ENCODE results near the gene DIP2C. TPM values are rescaled to one million over a fixed set of nuclear protein-coding genes. Genes with fewer than 3 reads are reported as not detected.
"Not testable (repeated sequence)": the region's sequence is repeated elsewhere in the genome, so short reads cannot be mapped to it uniquely, and the experiment has no call there.

The DIP2C gene
- total and polyA plus RNA-seq, 2 donors (not counting 1 experiment from before 2014, with no cell fraction given): 1.3 to 1.9 TPM

DNA sequence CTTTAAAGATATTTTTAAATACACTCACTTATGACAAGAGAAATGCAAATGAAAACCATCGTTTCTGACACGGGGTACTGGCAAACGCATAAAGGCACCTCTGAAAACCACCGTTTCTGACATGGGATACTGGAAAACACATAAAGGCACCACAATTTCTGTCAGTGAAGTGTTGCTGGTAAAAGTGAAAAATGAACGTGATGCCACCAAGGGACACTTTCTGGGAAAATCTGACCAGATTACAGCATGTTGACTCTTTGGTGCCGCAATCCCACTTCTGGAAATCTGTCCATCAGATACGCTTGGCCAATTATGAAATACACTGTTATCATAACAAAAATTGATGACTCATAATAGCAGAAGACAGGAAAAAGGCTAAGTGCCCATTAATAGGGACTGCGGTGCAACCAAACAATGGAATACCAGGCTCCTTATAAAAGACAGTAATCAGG lies 422.5 kb downstream of the DIP2C start:
- Histone ChIP-seq H3K4me1 (ENCODE audit: control insufficient read depth in 2 of 2, insufficient read depth in 2 of 2, low read length in 2 of 2) (no peaks in the 10 kb centered on the region), H3K36me3 (replicated peaks in 1 of 2; ENCODE audit: control extremely low read depth in 1 of 2, control insufficient read depth in 1 of 2, extremely low read depth in 1 of 2, insufficient read depth in 2 of 2, low read length in 1 of 2) (no peaks in the 10 kb centered on the region), H3K4me2 (replicated peaks; ENCODE audit: low read depth, low read length, poor library complexity, severe bottlenecking) (no peak overlapping the region), H4K20me1 (ENCODE audit: control insufficient read depth, insufficient read depth, low read length, poor library complexity, severe bottlenecking) (no peaks in the 10 kb centered on the region), H2AFZ (ENCODE audit: insufficient read depth, low read depth, low read length, poor library complexity, severe bottlenecking) (no peak overlapping the region), H3K27ac (ENCODE audit: low read length in 2 of 2) (no peak overlapping the region), H3K79me2 (ENCODE audit: control insufficient read depth, insufficient read depth, low read length) (no peaks in the 10 kb centered on the region), H3K9me3 (ENCODE audit: control extremely low read depth in 1 of 3, control insufficient read depth in 2 of 3, insufficient read depth in 1 of 3, low read length in 2 of 3) (no peaks in the 10 kb centered on the region), H3K9ac (ENCODE audit: low read length) (no peak overlapping the region), H3K27me3 (replicated peaks in 1 of 4; ENCODE audit: control extremely low read depth in 1 of 4, control insufficient read depth in 3 of 4, insufficient read depth in 4 of 4, low read length in 3 of 4) (no peaks in the 10 kb centered on the region), H3K4me3 (ENCODE audit: control extremely low read depth in 1 of 5, extremely low read depth in 1 of 5, insufficient read depth in 1 of 5, low read depth in 2 of 5, low read length in 4 of 5) (no peak overlapping the region)
- no peak overlapping the region for H3K4me3 Mint-ChIP-seq
- TF ChIP-seq, protein P1, sequence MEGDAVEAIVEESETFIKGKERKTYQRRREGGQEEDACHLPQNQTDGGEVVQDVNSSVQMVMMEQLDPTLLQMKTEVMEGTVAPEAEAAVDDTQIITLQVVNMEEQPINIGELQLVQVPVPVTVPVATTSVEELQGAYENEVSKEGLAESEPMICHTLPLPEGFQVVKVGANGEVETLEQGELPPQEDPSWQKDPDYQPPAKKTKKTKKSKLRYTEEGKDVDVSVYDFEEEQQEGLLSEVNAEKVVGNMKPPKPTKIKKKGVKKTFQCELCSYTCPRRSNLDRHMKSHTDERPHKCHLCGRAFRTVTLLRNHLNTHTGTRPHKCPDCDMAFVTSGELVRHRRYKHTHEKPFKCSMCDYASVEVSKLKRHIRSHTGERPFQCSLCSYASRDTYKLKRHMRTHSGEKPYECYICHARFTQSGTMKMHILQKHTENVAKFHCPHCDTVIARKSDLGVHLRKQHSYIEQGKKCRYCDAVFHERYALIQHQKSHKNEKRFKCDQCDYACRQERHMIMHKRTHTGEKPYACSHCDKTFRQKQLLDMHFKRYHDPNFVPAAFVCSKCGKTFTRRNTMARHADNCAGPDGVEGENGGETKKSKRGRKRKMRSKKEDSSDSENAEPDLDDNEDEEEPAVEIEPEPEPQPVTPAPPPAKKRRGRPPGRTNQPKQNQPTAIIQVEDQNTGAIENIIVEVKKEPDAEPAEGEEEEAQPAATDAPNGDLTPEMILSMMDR (IDR thresholded peaks at IDR 0.05): no peak
- no peak for TF ChIP-seq EZH2 (IDR thresholded peaks at IDR 0.05; ENCODE audit: borderline replicate concordance, insufficient read depth, low read depth, low read length, poor library complexity, severe bottlenecking)
- no peak overlapping the region for H3K27ac Mint-ChIP-seq
- CTCF ChIA-PET: no interaction called here
- peaks cover 4% of the 10 kb centered on the region for H3K27me3 Mint-ChIP-seq
- intact Hi-C loops (cut with micrococcal nuclease): no loop called here
- ATAC-seq (ENCODE audit: low read depth): no peak
- 68% methylated on average over 6 of the region's 8 CpGs for WGBS (ENCODE audit: insufficient coverage)
- no peaks in the 10 kb centered on the region for H3K9me3 Mint-ChIP-seq (ENCODE audit: insufficient read depth)
- POLR2A ChIA-PET: no interaction called here
- H3K4me1 Mint-ChIP-seq: peaks cover 7% of the 10 kb centered on the region
- DNase-seq: no peak

DNA sequence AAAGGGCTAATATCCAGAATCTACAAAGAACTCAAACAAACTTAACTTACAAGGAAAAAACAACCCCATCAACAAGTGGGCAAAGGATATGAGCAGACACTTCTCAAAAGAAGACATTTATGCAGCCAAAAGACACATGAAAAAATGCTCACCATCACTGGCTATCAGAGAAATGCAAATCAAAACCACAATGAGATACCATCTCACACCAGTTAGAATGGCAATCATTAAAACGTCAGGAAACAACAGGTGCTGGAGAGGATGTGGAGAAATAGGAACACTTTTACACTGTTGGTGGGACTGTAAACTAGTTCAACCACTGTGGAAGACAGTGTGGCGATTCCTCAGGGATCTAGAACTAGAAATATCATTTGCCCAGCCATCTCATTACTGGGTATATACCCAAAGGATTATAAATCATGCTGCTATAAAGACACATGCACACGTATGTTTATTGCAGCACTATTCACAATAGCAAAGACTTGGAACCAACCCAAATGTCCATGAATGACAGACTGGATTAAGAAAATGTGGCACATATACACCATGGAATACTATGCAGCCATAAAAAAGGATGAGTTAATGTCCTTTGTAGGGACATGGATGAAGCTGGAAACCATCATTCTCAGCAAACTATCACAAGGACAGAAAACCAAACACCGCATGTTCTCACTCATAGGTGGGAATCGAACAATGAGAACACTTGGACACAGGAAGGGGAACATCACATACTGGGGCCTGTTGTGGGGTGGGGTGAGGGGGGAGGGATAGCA lies 423.5 kb downstream of the DIP2C start:
- H3K9me3 Mint-ChIP-seq (ENCODE audit: insufficient read depth); H3K9me3 ChIP-seq (ENCODE audit: control extremely low read depth in 1 of 3, control insufficient read depth in 2 of 3, insufficient read depth in 1 of 3, low read length in 2 of 3); H2AFZ ChIP-seq (ENCODE audit: insufficient read depth, low read depth, low read length, poor library complexity, severe bottlenecking); ATAC-seq (ENCODE audit: low read depth); H3K27me3 Mint-ChIP-seq; H3K79me2 ChIP-seq (ENCODE audit: control insufficient read depth, insufficient read depth, low read length); H3K4me1 ChIP-seq (ENCODE audit: control insufficient read depth in 2 of 2, insufficient read depth in 2 of 2, low read length in 2 of 2); H3K27ac Mint-ChIP-seq; H3K9ac ChIP-seq (ENCODE audit: low read length); POLR2A ChIA-PET; H3K4me3 ChIP-seq (ENCODE audit: control extremely low read depth in 1 of 5, extremely low read depth in 1 of 5, insufficient read depth in 1 of 5, low read depth in 2 of 5, low read length in 4 of 5); H3K36me3 ChIP-seq (replicated peaks in 1 of 2; ENCODE audit: control extremely low read depth in 1 of 2, control insufficient read depth in 1 of 2, extremely low read depth in 1 of 2, insufficient read depth in 2 of 2, low read length in 1 of 2); H3K27ac ChIP-seq (ENCODE audit: low read length in 2 of 2); H4K20me1 ChIP-seq (ENCODE audit: control insufficient read depth, insufficient read depth, low read length, poor library complexity, severe bottlenecking); DNase-seq; intact Hi-C loops (cut with micrococcal nuclease); H3K4me2 ChIP-seq (replicated peaks; ENCODE audit: low read depth, low read length, poor library complexity, severe bottlenecking); H3K4me3 Mint-ChIP-seq; H3K27me3 ChIP-seq (replicated peaks in 1 of 4; ENCODE audit: control extremely low read depth in 1 of 4, control insufficient read depth in 3 of 4, insufficient read depth in 4 of 4, low read length in 3 of 4); CTCF ChIA-PET: not testable (repeated sequence)
- peaks cover 14% of the 10 kb centered on the region for H3K4me1 Mint-ChIP-seq
- no CpG with 5 or more reads among the region's 5 CpGs for WGBS (ENCODE audit: insufficient coverage)

DNA sequence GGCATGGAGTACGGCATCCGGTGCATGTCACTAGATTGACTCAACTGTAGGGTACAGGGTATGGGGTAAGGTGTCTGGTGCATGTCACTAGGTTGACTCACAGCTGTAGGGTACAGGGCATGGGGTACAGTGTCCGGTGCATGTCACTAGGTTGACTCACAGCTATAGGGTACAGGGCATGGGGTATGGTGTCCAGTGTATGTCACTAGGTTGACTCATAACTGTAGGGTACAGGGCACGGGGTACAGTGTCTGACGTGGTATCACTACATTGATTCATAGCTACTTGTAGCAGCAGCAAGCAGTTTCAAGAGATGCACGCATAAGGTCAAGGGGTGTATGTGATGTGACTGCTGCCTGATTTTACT lies 424.4 kb downstream of the DIP2C start:
- H3K4me3 ChIP-seq (ENCODE audit: control extremely low read depth in 1 of 5, extremely low read depth in 1 of 5, insufficient read depth in 1 of 5, low read depth in 2 of 5, low read length in 4 of 5); H4K20me1 ChIP-seq (ENCODE audit: control insufficient read depth, insufficient read depth, low read length, poor library complexity, severe bottlenecking); H3K4me3 Mint-ChIP-seq; H2AFZ ChIP-seq (ENCODE audit: insufficient read depth, low read depth, low read length, poor library complexity, severe bottlenecking); H3K36me3 ChIP-seq (replicated peaks in 1 of 2; ENCODE audit: control extremely low read depth in 1 of 2, control insufficient read depth in 1 of 2, extremely low read depth in 1 of 2, insufficient read depth in 2 of 2, low read length in 1 of 2); H3K4me2 ChIP-seq (replicated peaks; ENCODE audit: low read depth, low read length, poor library complexity, severe bottlenecking); H3K27ac Mint-ChIP-seq; POLR2A ChIA-PET; H3K9ac ChIP-seq (ENCODE audit: low read length); H3K9me3 Mint-ChIP-seq (ENCODE audit: insufficient read depth); CTCF ChIA-PET; H3K79me2 ChIP-seq (ENCODE audit: control insufficient read depth, insufficient read depth, low read length); intact Hi-C loops (cut with micrococcal nuclease); H3K9me3 ChIP-seq (ENCODE audit: control extremely low read depth in 1 of 3, control insufficient read depth in 2 of 3, insufficient read depth in 1 of 3, low read length in 2 of 3); H3K27me3 ChIP-seq (replicated peaks in 1 of 4; ENCODE audit: control extremely low read depth in 1 of 4, control insufficient read depth in 3 of 4, insufficient read depth in 4 of 4, low read length in 3 of 4); H3K27ac ChIP-seq (ENCODE audit: low read length in 2 of 2); ATAC-seq (ENCODE audit: low read depth); DNase-seq; H3K27me3 Mint-ChIP-seq: not testable (repeated sequence)
- H3K4me1 ChIP-seq (ENCODE audit: control insufficient read depth in 2 of 2, insufficient read depth in 2 of 2, low read length in 2 of 2): peaks cover 10 to 15% of the 10 kb centered on the region in 2 donors
- 100% methylated on average over 3 of the region's 6 CpGs for WGBS (ENCODE audit: insufficient coverage)
- peaks cover 20% of the 10 kb centered on the region for H3K4me1 Mint-ChIP-seq
